ENCODE measurements around the gene ZSCAN4.

ZSCAN4 gene, protein sequence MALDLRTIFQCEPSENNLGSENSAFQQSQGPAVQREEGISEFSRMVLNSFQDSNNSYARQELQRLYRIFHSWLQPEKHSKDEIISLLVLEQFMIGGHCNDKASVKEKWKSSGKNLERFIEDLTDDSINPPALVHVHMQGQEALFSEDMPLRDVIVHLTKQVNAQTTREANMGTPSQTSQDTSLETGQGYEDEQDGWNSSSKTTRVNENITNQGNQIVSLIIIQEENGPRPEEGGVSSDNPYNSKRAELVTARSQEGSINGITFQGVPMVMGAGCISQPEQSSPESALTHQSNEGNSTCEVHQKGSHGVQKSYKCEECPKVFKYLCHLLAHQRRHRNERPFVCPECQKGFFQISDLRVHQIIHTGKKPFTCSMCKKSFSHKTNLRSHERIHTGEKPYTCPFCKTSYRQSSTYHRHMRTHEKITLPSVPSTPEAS

DNA sequence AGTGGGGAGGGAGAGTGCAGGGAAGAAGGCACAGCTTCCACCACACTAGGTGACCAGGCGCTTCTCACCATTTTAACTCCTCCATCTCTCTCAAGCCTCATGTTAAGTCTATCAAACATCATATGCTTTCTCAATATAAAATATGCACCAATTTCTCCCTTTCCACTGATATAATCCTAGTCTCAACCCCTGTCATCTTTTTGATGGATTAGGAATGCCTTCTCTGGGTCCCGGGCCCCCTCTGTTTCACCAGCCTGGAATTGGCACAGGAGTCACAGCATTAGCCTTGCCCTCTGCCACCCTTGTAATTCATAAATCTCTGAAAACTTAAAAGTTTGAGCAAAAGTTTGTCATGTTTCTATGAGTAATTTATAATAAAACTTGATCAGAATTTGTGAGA is at the start of gene ZSCAN4:
ZSCAN4 (plus strand) TSS at position 301 of the 400 bp plus-strand sequence. CDS start 7,211 bp downstream, outside the sequence.
- Histone ChIP-seq H3K4me3 (ENCODE audit: low read depth, low read length) (no peak within 1 kb of the TSS), H3K4me1 (ENCODE audit: control insufficient read depth, insufficient read depth, low read length, unreplicated experiment) (no peaks in the 10 kb centered on the region), H3K27ac (ENCODE audit: low read depth, low read length) (no peak within 1 kb of the TSS), H3K36me3 (ENCODE audit: insufficient read depth, low read length) (no peaks in the 10 kb centered on the region), H2AFZ (ENCODE audit: low read length, unreplicated experiment) (no peak within 1 kb of the TSS), H3K27me3 (ENCODE audit: insufficient read depth, low read length) (peaks cover 15% of the 10 kb centered on the region), H3K79me2 (ENCODE audit: control insufficient read depth, insufficient read depth, low read length, unreplicated experiment) (no peaks in the 10 kb centered on the region)

DNA sequence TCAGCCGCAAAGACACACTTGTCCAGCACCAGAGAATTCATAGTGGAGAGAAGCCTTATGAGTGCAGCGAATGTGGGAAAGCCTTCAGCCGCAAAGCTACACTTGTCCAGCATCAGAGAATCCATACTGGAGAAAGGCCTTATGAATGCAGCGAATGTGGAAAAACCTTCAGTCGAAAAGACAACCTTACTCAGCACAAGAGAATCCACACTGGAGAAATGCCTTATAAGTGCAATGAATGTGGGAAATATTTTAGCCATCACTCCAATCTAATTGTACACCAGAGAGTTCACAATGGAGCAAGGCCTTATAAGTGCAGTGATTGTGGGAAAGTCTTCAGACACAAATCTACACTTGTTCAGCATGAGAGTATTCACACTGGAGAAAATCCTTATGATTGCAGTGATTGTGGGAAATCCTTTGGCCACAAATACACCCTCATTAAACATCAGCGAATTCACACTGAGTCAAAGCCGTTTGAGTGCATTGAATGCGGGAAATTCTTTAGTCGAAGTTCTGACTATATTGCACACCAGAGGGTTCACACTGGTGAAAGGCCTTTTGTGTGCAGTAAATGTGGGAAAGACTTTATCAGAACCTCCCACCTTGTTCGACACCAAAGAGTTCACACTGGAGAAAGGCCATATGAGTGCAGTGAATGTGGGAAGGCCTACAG is 47.9 kb upstream of the ZSCAN4 start:
- Histone ChIP-seq H3K4me3 (ENCODE audit: low read depth, low read length) (no peak overlapping the region), H3K79me2 (ENCODE audit: control insufficient read depth, insufficient read depth, low read length, unreplicated experiment) (peaks cover 44% of the 10 kb centered on the region), H3K27me3 (ENCODE audit: insufficient read depth, low read length) (no peaks in the 10 kb centered on the region), H3K4me1 (ENCODE audit: control insufficient read depth, insufficient read depth, low read length, unreplicated experiment) (no peaks in the 10 kb centered on the region), H2AFZ (ENCODE audit: low read length, unreplicated experiment) (no peak overlapping the region), H3K36me3 (ENCODE audit: insufficient read depth, low read length) (peaks cover 89% of the 10 kb centered on the region), H3K27ac (ENCODE audit: low read depth, low read length) (no peak overlapping the region)

DNA sequence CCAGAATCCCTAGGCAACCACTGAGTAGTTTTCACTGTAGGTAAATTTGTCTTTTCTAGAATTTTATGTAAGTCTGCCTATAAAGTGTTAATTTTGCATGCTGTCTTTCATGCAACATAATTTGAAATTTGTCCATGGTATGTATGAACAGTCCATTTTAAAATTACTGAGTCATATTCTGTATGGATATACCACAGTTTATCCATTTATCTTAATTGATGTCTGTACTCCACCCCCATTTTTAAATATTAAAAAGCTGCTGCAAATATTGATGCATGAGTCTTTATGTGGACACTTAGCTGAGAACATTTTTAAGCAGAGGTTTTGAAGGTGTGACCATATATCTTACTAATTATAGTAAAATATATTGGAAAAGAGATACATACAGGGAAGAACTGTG is 45.6 kb upstream of the ZSCAN4 start:
- H3K4me1 ChIP-seq (ENCODE audit: control insufficient read depth, insufficient read depth, low read length, unreplicated experiment) = no peaks in the 10 kb centered on the region
- H3K27ac ChIP-seq (ENCODE audit: low read depth, low read length) = no peak overlapping the region
- H3K27me3 ChIP-seq (ENCODE audit: insufficient read depth, low read length) = no peaks in the 10 kb centered on the region
- peaks cover 21% of the 10 kb centered on the region for H3K79me2 ChIP-seq (ENCODE audit: control insufficient read depth, insufficient read depth, low read length, unreplicated experiment)
- H2AFZ ChIP-seq (ENCODE audit: low read length, unreplicated experiment) = no peak overlapping the region
- no peak overlapping the region for H3K4me3 ChIP-seq (ENCODE audit: low read depth, low read length)
- H3K36me3 ChIP-seq (ENCODE audit: insufficient read depth, low read length) = peaks cover 66% of the 10 kb centered on the region

DNA sequence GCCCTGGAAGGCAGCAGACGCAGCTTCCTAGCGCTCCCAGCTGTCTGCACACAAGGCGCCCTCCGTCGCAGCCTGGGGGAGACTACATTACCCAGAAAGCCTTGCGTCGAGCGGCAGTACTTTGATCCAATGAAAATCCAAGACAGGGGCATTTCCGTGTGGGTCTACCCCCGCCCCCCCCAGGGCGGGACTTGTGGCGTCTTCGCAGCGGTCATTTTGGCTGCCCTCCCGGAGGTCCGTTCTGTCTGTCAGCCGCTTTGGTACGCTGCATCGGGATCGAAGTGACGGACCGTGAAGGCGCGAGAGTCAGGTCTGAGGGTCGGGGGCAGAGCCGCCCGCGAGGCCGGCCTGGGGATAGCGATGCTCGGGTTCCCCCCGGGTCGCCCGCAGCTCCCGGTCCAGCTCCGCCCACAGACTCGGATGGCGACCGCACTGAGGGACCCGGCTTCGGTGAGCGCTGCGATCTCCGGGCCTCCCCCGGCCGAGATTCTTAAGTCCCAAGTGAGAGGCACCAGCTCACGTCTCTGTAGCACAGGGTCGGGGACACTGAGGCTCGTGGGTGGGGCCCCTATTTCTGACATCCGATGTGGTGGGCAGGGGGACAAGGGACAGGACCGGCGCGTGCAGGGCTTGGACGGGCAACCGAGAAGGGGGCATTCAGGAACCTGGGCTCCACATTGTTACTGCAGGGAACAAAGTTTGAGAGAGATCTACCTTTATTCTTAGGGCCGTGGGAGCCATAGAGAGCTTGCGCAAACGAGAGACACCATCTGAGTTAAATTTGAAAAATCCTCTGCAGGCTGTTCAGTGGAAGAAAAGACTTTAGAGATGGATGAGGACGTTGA is 35.5 kb upstream of the ZSCAN4 start, which contains the start of gene ZNF211:
ZNF211 (plus strand) TSS at position 182 of the 845 bp plus-strand sequence; CDS start at position 361, 179 bp downstream.
- peaks cover 4% of the 10 kb centered on the region for H3K79me2 ChIP-seq (ENCODE audit: control insufficient read depth, insufficient read depth, low read length, unreplicated experiment)
- no peaks in the 10 kb centered on the region for H3K4me1 ChIP-seq (ENCODE audit: control insufficient read depth, insufficient read depth, low read length, unreplicated experiment)
- peak within 1 kb of the TSS; percentile 78 for H2AFZ ChIP-seq (ENCODE audit: low read length, unreplicated experiment)
- peak within 1 kb of the TSS; percentile 85 for H3K4me3 ChIP-seq (ENCODE audit: low read depth, low read length)
- no peaks in the 10 kb centered on the region for H3K27me3 ChIP-seq (ENCODE audit: insufficient read depth, low read length)
- H3K27ac ChIP-seq (ENCODE audit: low read depth, low read length) = no peak within 1 kb of the TSS
- peaks cover 27% of the 10 kb centered on the region for H3K36me3 ChIP-seq (ENCODE audit: insufficient read depth, low read length)

DNA sequence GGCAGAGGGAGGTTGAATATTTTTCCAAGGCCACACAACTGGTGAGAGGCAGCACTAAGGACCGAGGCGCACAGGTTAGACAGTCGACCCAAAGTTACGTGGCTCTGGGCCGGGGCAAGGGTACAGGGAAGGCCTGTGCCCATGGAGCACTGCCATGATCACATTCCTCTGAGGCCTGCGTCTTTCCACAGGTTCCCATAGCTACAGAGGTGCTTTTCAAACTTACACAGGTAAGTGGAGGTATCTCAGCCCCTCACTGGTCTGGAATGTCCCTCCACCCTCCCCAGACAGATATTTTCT is 35.0 kb upstream of the ZSCAN4 start:
- Histone ChIP-seq H3K36me3 (ENCODE audit: insufficient read depth, low read length) (peaks cover 32% of the 10 kb centered on the region), H3K4me3 (ENCODE audit: low read depth, low read length) (peak overlapping the region; percentile 85), H3K4me1 (ENCODE audit: control insufficient read depth, insufficient read depth, low read length, unreplicated experiment) (no peaks in the 10 kb centered on the region), H2AFZ (ENCODE audit: low read length, unreplicated experiment) (peak overlapping the region; percentile 78), H3K79me2 (ENCODE audit: control insufficient read depth, insufficient read depth, low read length, unreplicated experiment) (peaks cover 4% of the 10 kb centered on the region), H3K27ac (ENCODE audit: low read depth, low read length) (no peak overlapping the region), H3K27me3 (ENCODE audit: insufficient read depth, low read length) (no peaks in the 10 kb centered on the region)

DNA sequence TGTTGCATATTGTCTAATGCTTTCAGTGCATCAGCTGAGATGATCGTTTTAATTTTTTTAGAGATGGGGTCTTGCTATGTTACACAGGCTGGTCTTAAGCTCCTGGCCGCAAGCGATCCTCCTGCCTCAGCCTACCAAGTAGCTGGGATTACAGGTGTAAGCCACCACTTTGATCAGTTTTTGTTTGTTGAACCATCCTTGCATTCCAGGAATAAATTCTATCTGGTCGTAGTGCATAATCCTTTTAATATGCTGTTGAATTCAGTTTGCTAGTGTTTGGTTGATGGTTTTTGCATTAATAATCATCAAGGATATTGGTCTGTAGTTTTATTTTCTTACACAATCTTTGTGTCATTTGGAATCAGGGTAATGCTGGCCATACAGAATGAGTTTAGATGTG is 31.4 kb upstream of the ZSCAN4 start:
- H3K4me3 ChIP-seq (ENCODE audit: low read depth, low read length) = no peak overlapping the region
- peaks cover 4% of the 10 kb centered on the region for H3K79me2 ChIP-seq (ENCODE audit: control insufficient read depth, insufficient read depth, low read length, unreplicated experiment)
- H3K36me3 ChIP-seq (ENCODE audit: insufficient read depth, low read length) = peaks cover 62% of the 10 kb centered on the region

DNA sequence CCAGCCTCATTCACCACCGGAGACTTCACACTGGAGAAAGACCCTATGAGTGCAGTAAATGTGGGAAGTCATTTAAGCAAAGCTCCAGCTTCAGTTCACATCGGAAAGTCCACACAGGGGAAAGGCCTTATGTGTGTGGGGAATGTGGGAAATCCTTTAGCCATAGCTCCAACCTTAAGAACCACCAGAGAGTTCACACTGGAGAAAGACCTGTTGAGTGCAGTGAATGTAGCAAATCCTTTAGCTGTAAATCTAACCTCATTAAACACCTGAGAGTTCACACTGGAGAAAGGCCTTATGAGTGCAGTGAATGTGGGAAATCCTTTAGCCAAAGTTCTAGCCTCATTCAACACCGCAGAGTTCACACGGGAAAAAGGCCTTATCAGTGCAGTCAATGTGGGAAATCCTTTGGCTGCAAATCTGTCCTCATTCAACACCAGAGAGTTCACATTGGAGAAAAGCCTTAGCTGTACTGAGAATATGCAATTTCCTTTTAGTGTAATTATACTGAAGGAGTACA is 27.0 kb upstream of the ZSCAN4 start:
- no peaks in the 10 kb centered on the region for H3K4me1 ChIP-seq (ENCODE audit: control insufficient read depth, insufficient read depth, low read length, unreplicated experiment)
- no peaks in the 10 kb centered on the region for H3K79me2 ChIP-seq (ENCODE audit: control insufficient read depth, insufficient read depth, low read length, unreplicated experiment)
- H3K27me3 ChIP-seq (ENCODE audit: insufficient read depth, low read length) = no peaks in the 10 kb centered on the region
- no peak overlapping the region for H3K4me3 ChIP-seq (ENCODE audit: low read depth, low read length)
- H3K27ac ChIP-seq (ENCODE audit: low read depth, low read length) = no peak overlapping the region
- no peak overlapping the region for H2AFZ ChIP-seq (ENCODE audit: low read length, unreplicated experiment)
- peaks cover 51% of the 10 kb centered on the region for H3K36me3 ChIP-seq (ENCODE audit: insufficient read depth, low read length)

More for the DNA sequence above, 31.4 kb upstream of the ZSCAN4 start:
- Histone ChIP-seq H2AFZ (ENCODE audit: low read length, unreplicated experiment) (no peak overlapping the region), H3K4me1 (ENCODE audit: control insufficient read depth, insufficient read depth, low read length, unreplicated experiment) (no peaks in the 10 kb centered on the region), H3K27ac (ENCODE audit: low read depth, low read length) (no peak overlapping the region), H3K27me3 (ENCODE audit: insufficient read depth, low read length) (no peaks in the 10 kb centered on the region)

DNA sequence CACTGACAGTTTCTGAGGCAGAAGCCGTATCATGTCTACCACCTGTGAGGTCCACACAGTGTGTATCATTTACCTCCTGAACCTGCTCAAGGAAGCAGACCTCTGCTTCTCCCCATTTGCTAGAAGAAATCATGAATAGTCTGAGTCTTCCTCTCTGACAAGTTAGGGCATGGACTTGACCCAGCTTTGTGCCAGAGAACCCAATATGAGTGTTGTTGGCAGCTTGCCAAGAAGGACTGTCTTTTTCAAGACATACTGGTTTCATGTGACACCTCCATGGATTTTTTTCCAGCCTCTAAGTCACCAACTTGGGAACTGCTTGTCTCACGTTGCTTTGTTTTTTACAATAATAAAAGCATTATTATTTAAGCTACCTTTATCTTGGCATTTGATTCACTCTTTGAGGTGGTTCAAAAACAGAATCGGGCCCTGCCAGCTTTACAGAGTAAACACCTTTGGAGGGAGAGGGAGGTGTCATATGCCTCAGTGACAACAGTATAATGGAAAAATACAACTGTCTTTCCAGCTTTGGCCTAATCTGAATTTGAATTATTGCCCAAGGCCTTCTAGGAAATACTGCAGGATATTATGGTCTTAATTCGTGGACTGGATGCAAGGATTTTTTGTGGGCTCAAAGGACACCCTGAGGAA is 26.2 kb upstream of the ZSCAN4 start:
- Histone ChIP-seq H3K27ac (ENCODE audit: low read depth, low read length) (no peak overlapping the region), H3K4me1 (ENCODE audit: control insufficient read depth, insufficient read depth, low read length, unreplicated experiment) (no peaks in the 10 kb centered on the region), H3K79me2 (ENCODE audit: control insufficient read depth, insufficient read depth, low read length, unreplicated experiment) (no peaks in the 10 kb centered on the region), H3K4me3 (ENCODE audit: low read depth, low read length) (no peak overlapping the region), H3K36me3 (ENCODE audit: insufficient read depth, low read length) (peaks cover 43% of the 10 kb centered on the region), H2AFZ (ENCODE audit: low read length, unreplicated experiment) (no peak overlapping the region), H3K27me3 (ENCODE audit: insufficient read depth, low read length) (no peaks in the 10 kb centered on the region)

DNA sequence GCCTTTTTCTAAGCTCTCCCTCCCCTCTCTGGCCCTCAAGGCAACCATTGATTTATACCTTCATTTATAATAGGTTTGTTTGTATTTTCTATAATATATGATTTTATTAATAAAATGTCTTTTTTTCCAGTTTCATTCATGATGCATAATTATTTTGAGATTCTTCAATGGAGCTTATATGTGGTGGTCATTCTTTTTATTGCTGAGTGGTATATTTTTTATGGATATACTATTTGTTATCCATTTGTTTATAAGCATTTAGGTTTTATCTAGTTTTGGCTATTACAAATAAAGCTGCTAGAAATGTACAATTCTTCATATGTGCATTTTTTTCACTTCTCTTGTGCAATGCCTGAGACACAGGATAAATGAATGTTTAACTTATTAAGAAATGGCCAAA is 25.0 kb upstream of the ZSCAN4 start:
- H3K27ac ChIP-seq (ENCODE audit: low read depth, low read length) = no peak overlapping the region
- no peaks in the 10 kb centered on the region for H3K79me2 ChIP-seq (ENCODE audit: control insufficient read depth, insufficient read depth, low read length, unreplicated experiment)
- H3K36me3 ChIP-seq (ENCODE audit: insufficient read depth, low read length) = peaks cover 37% of the 10 kb centered on the region
- no peaks in the 10 kb centered on the region for H3K4me1 ChIP-seq (ENCODE audit: control insufficient read depth, insufficient read depth, low read length, unreplicated experiment)
- H3K4me3 ChIP-seq (ENCODE audit: low read depth, low read length) = no peak overlapping the region
- H3K27me3 ChIP-seq (ENCODE audit: insufficient read depth, low read length) = no peaks in the 10 kb centered on the region
- H2AFZ ChIP-seq (ENCODE audit: low read length, unreplicated experiment) = no peak overlapping the region
